Endothelial cell (in vitro differentiated cells): Measurements from ENCODE around the gene SSTR4. TPM values are rescaled to one million over a fixed set of nuclear protein-coding genes. Genes with fewer than 3 reads are reported as not detected.

Source experiments
- DNase-seq: peaks from one replicate; pipeline ENCODE4 v3.0.0; 2021; ENCODE audit warnings: low spot score
- H3K27ac Mint-ChIP-seq: one replicate; pipeline ENCODE4 v1.8.0; 2021; ENCODE audit warnings: mixed read lengths, inconsistent platforms; ENCODE audit not compliant: unreplicated experiment
- H3K27me3 Mint-ChIP-seq: one replicate; pipeline ENCODE4 v1.8.0; 2021; ENCODE audit warnings: mild to moderate bottlenecking, moderate library complexity, mixed read lengths, inconsistent platforms; ENCODE audit not compliant: unreplicated experiment
- H3K36me3 Mint-ChIP-seq: one replicate; pipeline ENCODE4 v1.8.0; 2021; ENCODE audit warnings: mild to moderate bottlenecking, low read depth, mixed read lengths, inconsistent platforms; ENCODE audit not compliant: unreplicated experiment
- H3K4me1 Mint-ChIP-seq: one replicate; pipeline ENCODE4 v1.8.0; 2021; ENCODE audit warnings: mild to moderate bottlenecking, mixed read lengths, inconsistent platforms; ENCODE audit not compliant: unreplicated experiment
- H3K4me3 Mint-ChIP-seq: one replicate; pipeline ENCODE4 v1.8.0; 2021; ENCODE audit warnings: mild to moderate bottlenecking, mixed read lengths, inconsistent platforms; ENCODE audit not compliant: unreplicated experiment
- H3K9me3 Mint-ChIP-seq: one replicate; pipeline ENCODE4 v1.8.0; 2021; ENCODE audit warnings: mixed read lengths, inconsistent platforms; ENCODE audit not compliant: unreplicated experiment
- CTCF ChIP-seq: fragments of 200-600 bp; sonication (generic); IDR thresholded peaks from one replicate; pipeline ENCODE4 v1.5.0; 2021; ENCODE audit warnings: antibody characterized with exemption; ENCODE audit not compliant: unreplicated experiment
- total RNA-seq: library from RNA; stranded (reverse); fragmentation: NEBNext Ultra II Directional; extraction: Animal tissue kit (Norgen Biotek cat#: 25700); gene quantifications from one replicate; pipeline ENCODE4 v1.2.1, GENCODE V29; 2021; ENCODE audit not compliant: unreplicated experiment

The SSTR4 gene
- total RNA-seq, 1 donor from 2014 or later, result not detected

GRCh38 chr20:23018432-23018831 is 16.7 kb upstream of the SSTR4 start:
- Mint-ChIP-seq H3K27me3 (peaks cover 1% of the 10 kb centered on the region), H3K27ac (no peak overlapping the region), H3K36me3 (no peaks in the 10 kb centered on the region), H3K4me1 (peaks cover 8% of the 10 kb centered on the region), H3K4me3 (no peak overlapping the region), H3K9me3 (no peaks in the 10 kb centered on the region)
- no peak for DNase-seq
- TF ChIP-seq CTCF, result no peak

- H3K9me3 Mint-ChIP-seq, result no peaks in the 10 kb centered on the region
- peaks cover 12% of the 10 kb centered on the region for H3K4me1 Mint-ChIP-seq
These were observed 16.2 kb upstream of the SSTR4 start for GRCh38 chr20:23018941-23019340.

GRCh38 chr20:23019403-23019802 is 15.7 kb upstream of the SSTR4 start:
- H3K27ac Mint-ChIP-seq, result no peak overlapping the region
- no peak overlapping the region for H3K4me3 Mint-ChIP-seq

More at GRCh38 chr20:23018941-23019340, 16.2 kb upstream of the SSTR4 start:
- peaks cover 1% of the 10 kb centered on the region for H3K27me3 Mint-ChIP-seq
- no peak for TF ChIP-seq CTCF
- H3K27ac Mint-ChIP-seq, result no peak overlapping the region
- H3K4me3 Mint-ChIP-seq, result no peak overlapping the region
- DNase-seq, result no peak
- no peaks in the 10 kb centered on the region for H3K36me3 Mint-ChIP-seq

GRCh38 chr20:23020230-23021018 is 14.7 kb upstream of the SSTR4 start:
- TF ChIP-seq CTCF, result no peak
- H3K27me3 Mint-ChIP-seq, result peaks cover 1% of the 10 kb centered on the region
- no peaks in the 10 kb centered on the region for H3K9me3 Mint-ChIP-seq
- H3K27ac Mint-ChIP-seq, result no peak overlapping the region
- peaks cover 16% of the 10 kb centered on the region for H3K4me1 Mint-ChIP-seq
- no peak for DNase-seq
- no peak overlapping the region for H3K4me3 Mint-ChIP-seq
- no peaks in the 10 kb centered on the region for H3K36me3 Mint-ChIP-seq

More at GRCh38 chr20:23019403-23019802, 15.7 kb upstream of the SSTR4 start:
- no peak for DNase-seq
- H3K36me3 Mint-ChIP-seq, result no peaks in the 10 kb centered on the region
- peaks cover 12% of the 10 kb centered on the region for H3K4me1 Mint-ChIP-seq
- H3K27me3 Mint-ChIP-seq, result peaks cover 1% of the 10 kb centered on the region
- TF ChIP-seq CTCF, result no peak
- no peaks in the 10 kb centered on the region for H3K9me3 Mint-ChIP-seq

GRCh38 chr20:23021541-23021940 is 13.6 kb upstream of the SSTR4 start:
- Mint-ChIP-seq H3K27me3 (peaks cover 4% of the 10 kb centered on the region), H3K4me1 (peaks cover 22% of the 10 kb centered on the region), H3K36me3 (no peaks in the 10 kb centered on the region), H3K9me3 (no peaks in the 10 kb centered on the region), H3K4me3 (no peak overlapping the region), H3K27ac (no peak overlapping the region)
- no peak for DNase-seq
- TF ChIP-seq CTCF, result no peak
